ENCODE data around the gene KRTAP10-1. TPM values are rescaled to one million over a fixed set of nuclear protein-coding genes. Genes with fewer than 3 reads are reported as not detected.

The KRTAP10-1 gene
- total RNA-seq, 1 experiment from 2014 or later: not detected

DNA sequence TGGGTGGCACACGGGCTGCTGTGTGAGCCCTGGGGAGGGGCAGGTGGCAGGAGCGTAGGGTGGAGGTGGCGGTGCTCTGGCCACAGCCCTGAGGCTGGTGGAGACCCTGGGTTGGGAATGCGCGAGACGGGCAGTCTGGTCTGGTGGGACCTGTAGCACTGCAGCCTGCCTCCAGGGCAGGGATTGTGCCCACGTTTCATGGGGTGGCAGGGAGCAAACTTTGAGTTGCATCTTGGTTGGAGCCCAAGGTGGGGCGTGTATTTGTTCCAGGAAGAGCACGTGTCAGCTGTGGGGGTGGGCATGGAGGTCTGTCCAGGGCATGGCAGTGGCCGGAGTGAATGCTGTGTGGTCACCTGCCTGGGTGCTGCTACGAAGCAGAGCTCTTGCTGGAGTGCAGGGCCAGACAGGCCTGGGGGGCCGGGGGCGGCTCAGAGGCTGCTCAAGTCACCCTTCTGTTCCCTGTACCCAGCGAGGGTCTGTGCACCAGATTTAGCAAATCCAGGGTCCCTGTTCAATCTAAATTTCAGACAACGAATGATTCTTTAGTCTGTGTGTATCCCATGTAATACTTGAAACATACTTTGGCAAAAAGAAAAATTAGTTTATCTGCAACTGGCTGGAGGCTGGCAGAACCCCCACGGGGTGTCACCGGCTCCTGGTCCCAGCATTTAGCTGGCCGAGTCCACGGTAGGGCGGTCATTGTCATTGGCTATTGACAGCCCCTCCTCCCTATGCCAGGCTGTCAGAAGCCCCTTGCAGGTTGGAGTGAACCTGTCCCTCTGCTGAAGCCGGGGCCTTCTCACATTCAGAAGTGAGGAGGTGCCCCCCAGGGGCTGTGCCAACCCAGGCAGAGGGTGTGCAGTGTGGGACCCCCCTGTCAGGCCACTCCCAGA lies 27.3 kb downstream of the KRTAP10-1 start:
- no peak for ATAC-seq
- Histone ChIP-seq H3K9me3 (ENCODE audit: control insufficient read depth, insufficient read depth, low read depth, low read length) (no peaks in the 10 kb centered on the region), H3K27me3 (ENCODE audit: control insufficient read depth, insufficient read depth, low read length) (no peaks in the 10 kb centered on the region), H3K36me3 (ENCODE audit: control insufficient read depth, insufficient read depth, low read length) (no peaks in the 10 kb centered on the region; the same call in 1 of the 2 replicates), H3K4me3 (ENCODE audit: low read depth in 2 of 2, low read length in 2 of 2) (no peak overlapping the region), H3K27ac (ENCODE audit: low read length) (no peak overlapping the region), H3K4me1 (ENCODE audit: control insufficient read depth, insufficient read depth, low read length) (no peaks in the 10 kb centered on the region)
- ChIA-PET CTCF (no interaction called here), POLR2A (interaction anchor here (0.6 kb wide), 1 partner anchor 19 kb away, joined by 3 read pairs; no protein-coding TSS in a partner anchor)
- BruUV-seq (replicated peaks): no TSS peak
- intact Hi-C loops (cut with micrococcal nuclease; ENCODE audit: unreplicated experiment): loop anchor here (5.0 to 10.0 kb wide), 2 partner anchors 230 to 272 kb away; no protein-coding TSS in a partner anchor
- DNase-seq (ENCODE audit: low read depth, low spot score): no peak
- TF ChIP-seq POLR2AphosphoS5 (IDR thresholded peaks at IDR 0.05; ENCODE audit: low read depth, low read length) (no peak), SIN3A (IDR thresholded peaks at IDR 0.05; ENCODE audit: borderline replicate concordance, insufficient read depth, low read depth, low read length) (no peak), TCF7L2 (IDR thresholded peaks at IDR 0.05; ENCODE audit: low read depth, low read length) (no peak), REST (IDR thresholded peaks at IDR 0.05; ENCODE audit: insufficient read depth in 1 of 2, low read depth in 2 of 2, low read length in 1 of 2) (no peak)
- TF ChIP-seq, protein P1, sequence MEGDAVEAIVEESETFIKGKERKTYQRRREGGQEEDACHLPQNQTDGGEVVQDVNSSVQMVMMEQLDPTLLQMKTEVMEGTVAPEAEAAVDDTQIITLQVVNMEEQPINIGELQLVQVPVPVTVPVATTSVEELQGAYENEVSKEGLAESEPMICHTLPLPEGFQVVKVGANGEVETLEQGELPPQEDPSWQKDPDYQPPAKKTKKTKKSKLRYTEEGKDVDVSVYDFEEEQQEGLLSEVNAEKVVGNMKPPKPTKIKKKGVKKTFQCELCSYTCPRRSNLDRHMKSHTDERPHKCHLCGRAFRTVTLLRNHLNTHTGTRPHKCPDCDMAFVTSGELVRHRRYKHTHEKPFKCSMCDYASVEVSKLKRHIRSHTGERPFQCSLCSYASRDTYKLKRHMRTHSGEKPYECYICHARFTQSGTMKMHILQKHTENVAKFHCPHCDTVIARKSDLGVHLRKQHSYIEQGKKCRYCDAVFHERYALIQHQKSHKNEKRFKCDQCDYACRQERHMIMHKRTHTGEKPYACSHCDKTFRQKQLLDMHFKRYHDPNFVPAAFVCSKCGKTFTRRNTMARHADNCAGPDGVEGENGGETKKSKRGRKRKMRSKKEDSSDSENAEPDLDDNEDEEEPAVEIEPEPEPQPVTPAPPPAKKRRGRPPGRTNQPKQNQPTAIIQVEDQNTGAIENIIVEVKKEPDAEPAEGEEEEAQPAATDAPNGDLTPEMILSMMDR (IDR thresholded peaks at IDR 0.05): no peak
- in situ Hi-C loops (cut with HindIII; ENCODE audit: low pct_unique_long_range_greater_than_20kb, low sequenced_read_pairs): no loop called here

- BruUV-seq (replicated peaks): no TSS peak
- ATAC-seq (no peak), DNase-seq (ENCODE audit: low read depth, low spot score) (no peak)
- TF ChIP-seq TCF7L2 (IDR thresholded peaks at IDR 0.05; ENCODE audit: low read depth, low read length) (no peak), SIN3A (IDR thresholded peaks at IDR 0.05; ENCODE audit: borderline replicate concordance, insufficient read depth, low read depth, low read length) (no peak), POLR2AphosphoS5 (IDR thresholded peaks at IDR 0.05; ENCODE audit: low read depth, low read length) (no peak), REST (IDR thresholded peaks at IDR 0.05; ENCODE audit: insufficient read depth in 1 of 2, low read depth in 2 of 2, low read length in 1 of 2) (no peak)
- TF ChIP-seq, protein P1 (IDR thresholded peaks at IDR 0.05): no peak
- no peaks in the 10 kb centered on the region for H3K27me3 ChIP-seq (ENCODE audit: control insufficient read depth, insufficient read depth, low read length)
- intact Hi-C loops (cut with micrococcal nuclease; ENCODE audit: unreplicated experiment) (loop anchor here (5.0 to 10.0 kb wide), 2 partner anchors 230 to 273 kb away; no protein-coding TSS in a partner anchor), in situ Hi-C loops (cut with HindIII; ENCODE audit: low pct_unique_long_range_greater_than_20kb, low sequenced_read_pairs) (no loop called here)
- H3K36me3 ChIP-seq (ENCODE audit: control insufficient read depth, insufficient read depth, low read length): no peaks in the 10 kb centered on the region
- CTCF ChIA-PET: no interaction called here
- POLR2A ChIA-PET: no interaction called here
- no peaks in the 10 kb centered on the region for H3K4me1 ChIP-seq (ENCODE audit: control insufficient read depth, insufficient read depth, low read length)
- H3K27ac ChIP-seq (ENCODE audit: low read length): no peak overlapping the region
- H3K4me3 ChIP-seq (ENCODE audit: low read depth in 2 of 2, low read length in 2 of 2): no peak overlapping the region
- H3K9me3 ChIP-seq (ENCODE audit: control insufficient read depth, insufficient read depth, low read depth, low read length): no peaks in the 10 kb centered on the region
These were observed 28.1 kb downstream of the KRTAP10-1 start for GRCh38 chr21:44511938-44512275.
